Nephron progenitor cell (in vitro differentiated cells): Measurements from ENCODE around the gene FTO.

Experiments
- DNase-seq: peaks from one replicate; pipeline ENCODE4 v3.0.0; 2021
- H3K27ac Mint-ChIP-seq: 2 replicates; pipeline ENCODE4 v1.8.0; 2021; ENCODE audit warnings: mild to moderate bottlenecking, moderate library complexity, mixed read lengths
- H3K27me3 Mint-ChIP-seq: 2 replicates; pipeline ENCODE4 v1.8.0; 2021; ENCODE audit warnings: mild to moderate bottlenecking, low read depth, mixed read lengths; ENCODE audit not compliant: poor library complexity
- H3K36me3 Mint-ChIP-seq: 2 replicates; pipeline ENCODE4 v1.8.0; 2021; ENCODE audit warnings: low read depth, mixed read lengths
- H3K4me1 Mint-ChIP-seq: 2 replicates; pipeline ENCODE4 v1.8.0; 2021; ENCODE audit warnings: mixed read lengths
- H3K4me3 Mint-ChIP-seq: 2 replicates; pipeline ENCODE4 v1.8.0; 2021; ENCODE audit warnings: mild to moderate bottlenecking, moderate library complexity, mixed read lengths
- H3K9me3 Mint-ChIP-seq: 2 replicates; pipeline ENCODE4 v1.8.0; 2021; ENCODE audit warnings: mild to moderate bottlenecking, moderate library complexity, mixed read lengths
- TF ChIP-seq, protein P1 (sequence below): fragments of 200-600 bp; sonication (generic); IDR thresholded peaks from 2 replicates; pipeline ENCODE4 v1.5.0; 2021; ENCODE audit warnings: antibody characterized with exemption

The FTO gene

DNA sequence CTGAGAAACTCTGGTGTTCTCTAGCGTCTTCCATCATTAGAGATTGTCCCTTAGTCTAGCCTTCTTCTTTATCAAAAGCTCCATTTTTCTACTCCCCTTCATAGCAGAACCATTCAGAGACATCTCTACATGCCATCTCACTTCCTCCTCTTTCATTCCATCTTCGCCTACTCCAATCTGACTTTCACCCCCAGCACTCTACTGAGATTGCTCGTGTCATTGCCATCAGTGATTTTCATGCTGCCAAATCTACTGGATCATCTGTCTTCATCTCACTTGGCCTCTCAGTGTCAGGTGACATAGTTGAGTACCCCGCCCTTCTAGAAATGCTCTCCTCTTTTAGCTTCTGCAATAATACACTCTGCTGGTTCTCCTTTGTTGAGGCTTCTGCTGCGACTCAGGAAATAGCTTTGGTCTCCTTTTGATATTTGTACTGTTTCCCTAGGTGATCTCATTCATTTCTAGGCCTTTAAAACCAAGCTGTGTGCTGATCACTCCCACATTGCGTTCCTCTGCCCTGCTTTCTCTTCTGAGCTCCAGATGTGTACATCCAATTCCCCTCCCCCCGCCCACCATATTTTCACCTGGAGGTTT is 119.1 kb downstream of the FTO start:
- no peak for DNase-seq

DNA sequence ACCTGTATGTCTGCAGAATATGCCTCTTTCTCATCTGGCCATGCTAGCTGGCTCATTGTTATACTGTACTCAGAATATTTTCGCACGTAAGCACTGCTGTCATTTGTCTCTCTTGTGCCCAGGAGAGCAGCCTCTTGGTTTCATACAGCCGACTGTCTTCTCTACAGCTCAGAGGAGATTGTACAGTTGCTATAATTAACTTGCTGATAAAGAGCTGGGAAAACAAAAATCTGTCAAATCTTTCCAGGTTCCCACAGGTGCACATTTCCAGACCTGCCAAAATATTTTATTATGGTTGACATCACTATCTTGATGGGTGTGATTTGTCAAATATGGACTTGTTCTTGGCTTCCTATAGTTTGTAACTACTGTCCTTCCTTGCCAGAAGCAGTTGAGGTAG is 122.7 kb downstream of the FTO start:
- peaks cover 38% of the 10 kb centered on the region for H3K36me3 Mint-ChIP-seq
- H3K9me3 Mint-ChIP-seq = peaks cover 5% of the 10 kb centered on the region
- H3K27me3 Mint-ChIP-seq = peaks cover under 1% of the 10 kb centered on the region
- TF ChIP-seq, protein P1, sequence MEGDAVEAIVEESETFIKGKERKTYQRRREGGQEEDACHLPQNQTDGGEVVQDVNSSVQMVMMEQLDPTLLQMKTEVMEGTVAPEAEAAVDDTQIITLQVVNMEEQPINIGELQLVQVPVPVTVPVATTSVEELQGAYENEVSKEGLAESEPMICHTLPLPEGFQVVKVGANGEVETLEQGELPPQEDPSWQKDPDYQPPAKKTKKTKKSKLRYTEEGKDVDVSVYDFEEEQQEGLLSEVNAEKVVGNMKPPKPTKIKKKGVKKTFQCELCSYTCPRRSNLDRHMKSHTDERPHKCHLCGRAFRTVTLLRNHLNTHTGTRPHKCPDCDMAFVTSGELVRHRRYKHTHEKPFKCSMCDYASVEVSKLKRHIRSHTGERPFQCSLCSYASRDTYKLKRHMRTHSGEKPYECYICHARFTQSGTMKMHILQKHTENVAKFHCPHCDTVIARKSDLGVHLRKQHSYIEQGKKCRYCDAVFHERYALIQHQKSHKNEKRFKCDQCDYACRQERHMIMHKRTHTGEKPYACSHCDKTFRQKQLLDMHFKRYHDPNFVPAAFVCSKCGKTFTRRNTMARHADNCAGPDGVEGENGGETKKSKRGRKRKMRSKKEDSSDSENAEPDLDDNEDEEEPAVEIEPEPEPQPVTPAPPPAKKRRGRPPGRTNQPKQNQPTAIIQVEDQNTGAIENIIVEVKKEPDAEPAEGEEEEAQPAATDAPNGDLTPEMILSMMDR = no peak
- H3K4me1 Mint-ChIP-seq = no peaks in the 10 kb centered on the region
- no peak overlapping the region for H3K4me3 Mint-ChIP-seq
- no peak overlapping the region for H3K27ac Mint-ChIP-seq
- no peak for DNase-seq

More for the DNA sequence above, 119.1 kb downstream of the FTO start:
- Mint-ChIP-seq H3K9me3 (no peaks in the 10 kb centered on the region), H3K27me3 (no peaks in the 10 kb centered on the region), H3K36me3 (peaks cover 15% of the 10 kb centered on the region), H3K27ac (no peak overlapping the region), H3K4me3 (no peak overlapping the region), H3K4me1 (no peaks in the 10 kb centered on the region)
- TF ChIP-seq, protein P1 = no peak

DNA sequence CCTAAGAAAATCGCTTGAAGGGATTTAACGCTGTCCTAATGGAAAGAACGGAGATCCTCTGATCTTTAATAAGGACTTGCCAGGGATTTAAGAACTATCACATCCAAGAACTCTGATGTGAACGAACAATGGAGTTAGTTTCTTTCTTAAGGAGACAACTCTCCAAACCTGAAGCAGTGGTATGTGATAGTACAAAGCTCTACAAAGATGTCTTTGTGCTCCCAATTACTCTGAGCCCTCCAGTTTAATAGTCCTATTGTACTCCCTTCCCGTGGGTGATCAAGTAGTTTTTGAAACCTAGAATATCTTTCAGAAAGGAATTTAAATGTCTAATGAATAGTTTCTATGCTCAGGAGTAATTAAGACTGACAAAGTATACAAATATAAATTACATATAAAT is 123.8 kb downstream of the FTO start:
- no peak for DNase-seq
- TF ChIP-seq, protein P1 = no peak
- H3K27me3 Mint-ChIP-seq = peaks cover 2% of the 10 kb centered on the region
- no peaks in the 10 kb centered on the region for H3K4me1 Mint-ChIP-seq
- no peak overlapping the region for H3K27ac Mint-ChIP-seq
- H3K4me3 Mint-ChIP-seq = no peak overlapping the region
- H3K9me3 Mint-ChIP-seq = peaks cover 5% of the 10 kb centered on the region
- peaks cover 46% of the 10 kb centered on the region for H3K36me3 Mint-ChIP-seq

DNA sequence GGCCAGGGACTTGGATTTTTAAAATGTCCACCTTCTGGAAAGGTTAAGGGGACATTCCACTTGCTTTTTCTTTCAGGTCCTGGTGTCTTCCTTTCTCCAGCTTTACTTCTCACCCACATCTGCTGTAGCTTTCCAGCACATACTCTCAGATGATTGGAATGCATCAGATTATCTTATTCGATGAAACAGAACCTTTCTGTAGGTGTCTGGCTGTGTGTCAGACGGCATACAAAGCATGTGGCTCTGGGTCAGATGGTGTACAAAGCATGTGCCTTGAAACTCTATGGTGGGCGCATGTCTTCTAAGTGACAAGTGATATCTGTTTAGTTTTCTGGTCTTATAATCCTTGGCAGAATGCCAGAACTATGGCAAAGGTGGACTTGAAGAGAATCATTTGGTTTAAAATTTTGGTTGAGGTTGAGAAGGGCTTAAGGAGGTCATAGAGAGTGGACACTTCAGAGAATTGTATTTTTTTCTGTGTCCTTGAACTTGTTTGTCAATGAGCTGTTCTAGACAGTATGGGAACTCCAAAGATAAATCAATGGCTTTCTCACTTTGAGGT is 125.3 kb downstream of the FTO start:
- Mint-ChIP-seq H3K27ac (no peak overlapping the region), H3K4me1 (no peaks in the 10 kb centered on the region), H3K4me3 (no peak overlapping the region), H3K36me3 (peaks cover 57% of the 10 kb centered on the region), H3K9me3 (peaks cover 9% of the 10 kb centered on the region), H3K27me3 (peaks cover 2% of the 10 kb centered on the region)
- no peak for DNase-seq
- TF ChIP-seq, protein P1 = no peak

DNA sequence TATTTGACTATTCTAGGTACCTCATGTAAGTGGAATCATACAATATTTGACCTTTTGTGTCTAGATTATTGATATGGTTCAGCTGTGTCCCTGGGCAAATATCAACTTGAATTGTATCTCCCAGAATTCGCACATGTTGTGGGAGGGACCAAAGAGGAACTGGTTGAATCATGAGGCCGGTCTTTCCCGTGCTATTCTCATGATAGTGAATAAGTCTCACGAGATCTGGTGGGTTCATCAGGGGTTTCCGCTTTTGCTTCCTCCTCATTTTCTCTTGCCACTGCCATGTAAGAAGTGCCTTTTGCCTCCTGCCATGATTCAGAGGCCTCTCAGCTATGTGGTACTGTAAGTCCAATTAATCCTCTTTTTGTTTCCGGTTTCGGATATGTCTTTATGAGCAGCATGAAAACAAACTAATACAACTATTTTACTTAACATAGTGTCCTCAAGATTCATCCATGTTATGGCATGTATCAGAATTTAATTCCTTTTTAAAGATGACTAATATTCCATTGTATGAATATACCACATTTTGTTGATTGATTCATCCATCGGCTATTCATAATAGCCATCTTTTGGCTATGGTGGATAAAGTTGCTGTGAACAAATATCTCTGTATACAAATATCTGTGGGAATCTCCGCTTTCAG is 129.1 kb downstream of the FTO start:
- H3K4me3 Mint-ChIP-seq = no peak overlapping the region
- peaks cover 17% of the 10 kb centered on the region for H3K9me3 Mint-ChIP-seq
- no peak overlapping the region for H3K27ac Mint-ChIP-seq
- peaks cover 8% of the 10 kb centered on the region for H3K4me1 Mint-ChIP-seq
- H3K36me3 Mint-ChIP-seq = peaks cover 67% of the 10 kb centered on the region
- no peak for DNase-seq
- TF ChIP-seq, protein P1 = no peak
- peaks cover 8% of the 10 kb centered on the region for H3K27me3 Mint-ChIP-seq
